ENCODE results near the gene SMIM7. TPM values are rescaled to one million over a fixed set of nuclear protein-coding genes. Genes with fewer than 3 reads are reported as not detected.

Gene SMIM7
- total RNA-seq, 1 donor from 2014 or later: 65.3 TPM

DNA sequence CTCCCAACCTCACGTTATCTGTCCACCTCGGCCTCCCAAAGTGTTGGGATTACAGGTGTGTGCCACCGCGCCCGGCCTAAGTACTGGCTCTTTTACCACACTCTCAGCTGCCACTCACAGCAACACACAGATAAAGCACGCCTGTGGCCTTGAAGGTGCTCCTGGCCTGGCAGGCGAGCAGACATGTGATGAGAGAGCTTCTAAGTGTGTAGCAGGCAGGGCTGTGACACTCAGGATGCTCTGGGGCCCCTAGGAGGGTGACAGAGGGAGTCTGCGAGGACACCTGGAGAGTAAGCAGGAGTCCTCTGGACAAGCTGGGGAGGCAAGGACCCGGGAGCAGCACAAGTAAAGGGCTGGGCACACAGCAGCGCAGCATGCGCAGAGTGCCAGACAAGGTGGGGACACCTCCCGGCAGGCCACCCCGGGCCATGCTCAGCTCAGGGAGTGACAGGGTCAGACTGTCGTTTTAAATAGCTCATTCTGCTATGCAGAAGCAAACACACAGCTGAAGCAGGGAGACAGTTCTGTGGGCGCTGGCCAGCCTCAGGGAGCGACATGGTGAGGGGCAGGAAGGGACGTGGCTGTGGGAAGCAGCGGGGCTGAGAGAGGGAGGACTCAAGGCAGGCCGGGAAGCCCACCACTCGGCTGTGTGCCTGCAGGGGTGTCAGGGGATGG, 58.4 kb downstream of the SMIM7 start:
- Histone ChIP-seq H3K9me3 (ENCODE audit: low read depth) (no peaks in the 10 kb centered on the region), H3K79me2 (ENCODE audit: low read depth) (peaks cover 87% of the 10 kb centered on the region), H3K27me3 (no peaks in the 10 kb centered on the region), H3K4me1 (no peaks in the 10 kb centered on the region), H3K9ac (no peak overlapping the region), H3F3A (ENCODE audit: low read depth) (no peaks in the 10 kb centered on the region), H3K27ac (no peak overlapping the region), H4K20me1 (ENCODE audit: low read depth) (peaks cover 89% of the 10 kb centered on the region), H3K4me3 (no peak overlapping the region), H2AFZ (replicated peaks) (no peak overlapping the region), H3K36me3 (no peaks in the 10 kb centered on the region), H3K4me2 (no peak overlapping the region)
- H3K27me3 Mint-ChIP-seq (ENCODE audit: insufficient read depth, low read depth): peaks cover 4% of the 10 kb centered on the region
- H3K4me1 Mint-ChIP-seq: peaks cover 17% of the 10 kb centered on the region
- H3K9me3 Mint-ChIP-seq: no peaks in the 10 kb centered on the region
- TF ChIP-seq, protein P1, sequence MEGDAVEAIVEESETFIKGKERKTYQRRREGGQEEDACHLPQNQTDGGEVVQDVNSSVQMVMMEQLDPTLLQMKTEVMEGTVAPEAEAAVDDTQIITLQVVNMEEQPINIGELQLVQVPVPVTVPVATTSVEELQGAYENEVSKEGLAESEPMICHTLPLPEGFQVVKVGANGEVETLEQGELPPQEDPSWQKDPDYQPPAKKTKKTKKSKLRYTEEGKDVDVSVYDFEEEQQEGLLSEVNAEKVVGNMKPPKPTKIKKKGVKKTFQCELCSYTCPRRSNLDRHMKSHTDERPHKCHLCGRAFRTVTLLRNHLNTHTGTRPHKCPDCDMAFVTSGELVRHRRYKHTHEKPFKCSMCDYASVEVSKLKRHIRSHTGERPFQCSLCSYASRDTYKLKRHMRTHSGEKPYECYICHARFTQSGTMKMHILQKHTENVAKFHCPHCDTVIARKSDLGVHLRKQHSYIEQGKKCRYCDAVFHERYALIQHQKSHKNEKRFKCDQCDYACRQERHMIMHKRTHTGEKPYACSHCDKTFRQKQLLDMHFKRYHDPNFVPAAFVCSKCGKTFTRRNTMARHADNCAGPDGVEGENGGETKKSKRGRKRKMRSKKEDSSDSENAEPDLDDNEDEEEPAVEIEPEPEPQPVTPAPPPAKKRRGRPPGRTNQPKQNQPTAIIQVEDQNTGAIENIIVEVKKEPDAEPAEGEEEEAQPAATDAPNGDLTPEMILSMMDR (IDR thresholded peaks at IDR 0.05): no peak
- TF ChIP-seq EZH2 (IDR thresholded peaks at IDR 0.05): no peak
- TF ChIP-seq EZH2phosphoT487 (IDR thresholded peaks at IDR 0.05): no peak
- DNase-seq (ENCODE audit: low spot score): no peak
- no peaks in the 10 kb centered on the region for H3K36me3 Mint-ChIP-seq
- H3K4me3 Mint-ChIP-seq: no peak overlapping the region
- no peak overlapping the region for H3K27ac Mint-ChIP-seq

GRCh38 chr19:16600824-16601223, 59.1 kb downstream of the SMIM7 start:
- TF ChIP-seq, protein P1 (IDR thresholded peaks at IDR 0.05): no peak
- TF ChIP-seq EZH2phosphoT487 (IDR thresholded peaks at IDR 0.05) (no peak), EZH2 (IDR thresholded peaks at IDR 0.05) (no peak)
- H3K4me1 ChIP-seq: no peaks in the 10 kb centered on the region
- no peak for DNase-seq (ENCODE audit: low spot score)
- Mint-ChIP-seq H3K27me3 (ENCODE audit: insufficient read depth, low read depth) (peaks cover 4% of the 10 kb centered on the region), H3K36me3 (no peaks in the 10 kb centered on the region), H3K4me1 (peaks cover 17% of the 10 kb centered on the region), H3K4me3 (no peak overlapping the region), H3K9me3 (no peaks in the 10 kb centered on the region), H3K27ac (no peak overlapping the region)
- no peak overlapping the region for H3K27ac ChIP-seq
- H3K4me2 ChIP-seq: no peak overlapping the region
- H3K79me2 ChIP-seq (ENCODE audit: low read depth): peaks cover 88% of the 10 kb centered on the region
- H2AFZ ChIP-seq (replicated peaks): no peak overlapping the region
- H4K20me1 ChIP-seq (ENCODE audit: low read depth): peaks cover 89% of the 10 kb centered on the region
- H3F3A ChIP-seq (ENCODE audit: low read depth): no peaks in the 10 kb centered on the region
- no peaks in the 10 kb centered on the region for H3K9me3 ChIP-seq (ENCODE audit: low read depth)
- no peaks in the 10 kb centered on the region for H3K27me3 ChIP-seq
- no peak overlapping the region for H3K4me3 ChIP-seq
- H3K36me3 ChIP-seq: no peaks in the 10 kb centered on the region
- H3K9ac ChIP-seq: no peak overlapping the region

- Mint-ChIP-seq H3K27ac (peak overlapping the region; percentile 86), H3K4me3 (peak overlapping the region; percentile 38), H3K36me3 (no peaks in the 10 kb centered on the region), H3K27me3 (ENCODE audit: insufficient read depth, low read depth) (peaks cover 4% of the 10 kb centered on the region), H3K9me3 (no peaks in the 10 kb centered on the region), H3K4me1 (peaks cover 17% of the 10 kb centered on the region)
- Histone ChIP-seq H3F3A (ENCODE audit: low read depth) (no peaks in the 10 kb centered on the region), H2AFZ (replicated peaks) (no peak overlapping the region), H3K79me2 (ENCODE audit: low read depth) (peaks cover 88% of the 10 kb centered on the region), H3K27me3 (no peaks in the 10 kb centered on the region), H3K4me2 (no peak overlapping the region), H3K4me1 (no peaks in the 10 kb centered on the region), H3K4me3 (no peak overlapping the region), H3K9ac (no peak overlapping the region), H4K20me1 (ENCODE audit: low read depth) (peaks cover 86% of the 10 kb centered on the region), H3K27ac (no peak overlapping the region), H3K9me3 (ENCODE audit: low read depth) (no peaks in the 10 kb centered on the region), H3K36me3 (no peaks in the 10 kb centered on the region)
- TF ChIP-seq EZH2 (IDR thresholded peaks at IDR 0.05) (no peak), EZH2phosphoT487 (IDR thresholded peaks at IDR 0.05) (no peak)
- TF ChIP-seq, protein P1 (IDR thresholded peaks at IDR 0.05): no peak
- no peak for DNase-seq (ENCODE audit: low spot score)
These were observed 60.1 kb downstream of the SMIM7 start for GRCh38 chr19:16599655-16600346.
